Measurements from ENCODE around the gene CFAP74.
"Not testable (repeated sequence)": the region's sequence is repeated elsewhere in the genome, so short reads cannot be mapped to it uniquely, and the experiment has no call there.

The CFAP74 gene

GRCh38 chr1:1946540-1946939 lies 57.0 kb downstream of the CFAP74 start:
- no peak for DNase-seq

DNA sequence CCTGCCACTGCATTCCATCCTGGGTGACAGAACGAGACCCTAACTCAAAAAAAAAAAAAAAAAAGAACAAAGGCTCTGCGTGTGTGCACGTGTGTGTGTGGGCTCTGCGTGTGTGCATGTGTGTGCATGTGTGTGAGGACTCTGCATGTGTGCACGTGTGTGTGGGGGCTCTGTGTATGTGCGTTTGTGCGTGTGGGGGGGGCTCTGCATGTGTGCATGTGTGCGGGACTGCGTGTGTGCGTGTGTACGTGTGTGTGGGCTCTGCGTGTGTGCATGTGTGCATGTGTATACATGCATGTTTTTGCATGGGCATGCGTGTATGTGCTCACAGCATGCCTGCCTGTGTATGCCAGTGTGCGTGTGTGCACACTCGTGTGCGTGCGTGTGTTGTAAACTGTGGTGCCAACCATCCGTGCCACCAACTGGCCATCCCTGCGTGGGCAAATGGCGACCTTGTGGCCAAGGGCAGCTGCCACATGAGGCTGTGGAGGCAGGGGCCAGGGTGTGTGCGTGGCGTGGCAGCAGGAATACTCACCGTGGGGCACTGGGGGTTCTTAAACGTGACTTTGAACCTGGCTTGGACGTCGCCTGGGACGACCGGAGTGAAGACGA lies 57.7 kb downstream of the CFAP74 start:
- no peak for DNase-seq

DNA sequence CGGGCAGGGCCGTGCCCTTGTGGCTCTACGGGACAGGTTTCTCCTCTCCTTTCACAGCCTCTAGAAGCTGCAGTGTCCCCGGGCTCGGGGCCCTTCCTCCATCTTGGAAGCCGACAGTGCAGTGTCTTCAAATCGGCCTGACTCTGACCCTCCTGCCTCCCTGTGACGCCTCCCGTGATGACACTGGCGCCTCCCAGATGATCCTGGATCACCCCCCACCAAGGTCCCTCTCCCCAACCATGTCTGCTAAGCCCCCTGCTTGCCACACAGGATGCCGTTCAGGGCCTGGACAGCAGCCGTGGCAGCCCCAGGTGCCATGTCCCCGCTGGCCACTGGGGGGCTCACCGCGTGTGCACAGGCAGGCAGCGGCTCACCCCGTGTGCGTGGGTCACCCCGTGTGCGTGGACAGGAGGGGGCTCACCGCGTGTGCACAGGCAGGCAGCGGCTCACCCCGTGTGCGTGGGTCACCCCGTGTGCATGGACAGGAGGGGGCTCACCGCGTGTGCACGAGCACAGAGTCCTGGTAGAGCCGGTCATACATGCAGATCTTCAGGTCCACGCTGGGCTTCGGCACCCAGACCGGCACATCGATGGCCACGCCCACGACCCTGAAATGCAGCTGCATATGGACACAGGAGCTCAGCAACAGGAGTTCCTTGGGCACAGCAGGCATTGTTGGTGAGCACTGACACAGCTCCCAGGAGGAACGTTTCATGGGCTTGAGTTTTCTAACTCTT lies 59.6 kb downstream of the CFAP74 start:
- peak; percentile 17 for DNase-seq

- no peak for DNase-seq
Measured at GRCh38 chr1:1942753-1943656, 60.6 kb downstream of the CFAP74 start.

GRCh38 chr1:1941868-1942752 lies 61.5 kb downstream of the CFAP74 start:
- no peak for DNase-seq

- DNase-seq, result no peak
Measured at GRCh38 chr1:1941211-1941841, 62.3 kb downstream of the CFAP74 start.

DNA sequence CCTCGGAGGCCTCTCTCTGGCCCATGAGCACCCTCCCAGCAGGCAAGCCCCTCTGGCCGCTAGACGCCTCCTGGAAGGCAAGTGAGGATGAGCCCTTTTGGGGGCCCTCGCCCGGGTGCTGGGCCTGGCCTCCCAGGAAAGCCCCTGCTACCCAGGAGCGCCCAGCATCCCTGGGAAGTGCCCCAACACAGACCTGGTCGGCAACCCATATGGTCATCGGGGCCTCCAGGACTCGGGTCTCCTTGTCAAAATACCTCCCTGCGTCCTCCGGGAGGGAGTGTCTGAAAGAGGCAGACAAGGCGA lies 63.5 kb downstream of the CFAP74 start:
- no peak for DNase-seq

DNA sequence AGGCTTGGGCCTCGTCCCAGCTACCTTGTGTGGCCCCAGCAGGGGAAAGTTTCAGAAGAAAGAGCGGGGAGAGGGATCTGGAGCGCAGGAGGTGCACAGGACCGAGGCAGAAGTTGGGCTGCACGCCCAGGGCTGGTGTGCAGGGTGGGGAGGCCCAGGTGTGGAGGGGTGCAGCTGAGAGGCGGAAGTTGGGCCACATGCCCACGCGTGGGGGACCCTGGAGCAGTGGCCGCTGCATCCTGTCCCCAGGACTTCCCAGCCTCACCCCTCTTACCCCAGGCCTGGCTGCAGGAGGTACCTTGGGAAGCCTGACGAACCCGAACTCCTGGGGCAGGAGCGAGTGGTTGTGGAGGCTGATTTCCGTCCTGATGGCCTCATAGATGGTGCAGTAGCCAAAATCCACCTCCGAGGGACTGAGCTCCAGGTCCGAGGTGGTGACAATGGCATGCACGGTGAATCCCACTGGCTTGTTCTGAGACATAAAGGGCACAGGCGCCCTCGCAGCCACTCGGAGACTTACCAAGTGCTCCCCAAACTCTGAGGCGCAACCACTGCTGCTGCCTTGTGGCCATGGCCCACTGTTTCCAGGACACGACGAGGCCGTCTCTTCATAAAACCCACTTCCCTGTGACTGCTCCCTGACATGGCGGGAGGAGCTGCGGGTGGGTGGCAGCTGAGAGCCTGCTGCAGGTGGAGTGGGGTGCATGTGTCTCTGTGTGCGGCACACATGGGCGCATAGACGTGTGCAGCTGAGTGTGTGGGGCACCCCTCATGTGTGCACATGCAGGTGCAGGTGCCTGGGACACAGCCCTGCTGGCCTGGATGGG lies 64.1 kb downstream of the CFAP74 start:
- no peak for DNase-seq

DNA sequence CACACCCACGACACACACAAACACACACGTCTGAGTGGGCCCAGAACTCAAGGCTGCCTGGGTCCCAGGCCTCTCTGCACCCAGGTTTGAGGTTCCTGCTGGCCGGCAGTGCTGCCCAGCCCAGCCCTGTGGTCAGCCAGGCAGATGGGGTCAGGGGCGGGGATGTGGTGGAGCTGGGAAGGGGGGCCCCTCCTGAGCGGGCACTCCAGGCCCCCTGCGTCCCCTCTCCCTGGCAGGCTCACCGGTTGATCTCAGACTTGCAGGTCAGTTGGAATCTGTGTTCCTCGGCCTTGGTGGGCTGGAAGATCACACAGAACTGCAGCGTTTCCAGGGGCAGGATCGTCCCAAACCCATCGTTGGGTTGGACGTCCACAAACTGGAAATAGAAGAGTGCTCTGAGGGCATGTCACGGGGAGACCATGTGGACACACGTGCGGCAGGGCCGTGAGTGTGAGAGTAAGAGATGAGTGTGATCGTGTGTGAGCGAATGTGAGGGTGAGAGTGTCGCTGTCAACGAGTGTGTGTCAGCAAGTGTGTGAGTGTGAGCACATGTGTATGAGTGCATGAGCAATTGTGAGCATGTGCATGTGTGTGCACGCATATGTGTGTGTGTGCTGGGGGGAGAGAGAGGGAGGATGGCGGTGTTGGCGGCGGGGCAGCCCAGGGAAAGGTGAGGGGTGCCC lies 64.8 kb downstream of the CFAP74 start:
- DNase-seq, result no peak

- DNase-seq, result no peak
Measured at GRCh38 chr1:1938276-1938573, 65.4 kb downstream of the CFAP74 start.

GRCh38 chr1:1937549-1938275 lies 65.9 kb downstream of the CFAP74 start:
- no peak for DNase-seq

- DNase-seq, result no peak
Measured at GRCh38 chr1:1937061-1937460, 66.5 kb downstream of the CFAP74 start.

DNA sequence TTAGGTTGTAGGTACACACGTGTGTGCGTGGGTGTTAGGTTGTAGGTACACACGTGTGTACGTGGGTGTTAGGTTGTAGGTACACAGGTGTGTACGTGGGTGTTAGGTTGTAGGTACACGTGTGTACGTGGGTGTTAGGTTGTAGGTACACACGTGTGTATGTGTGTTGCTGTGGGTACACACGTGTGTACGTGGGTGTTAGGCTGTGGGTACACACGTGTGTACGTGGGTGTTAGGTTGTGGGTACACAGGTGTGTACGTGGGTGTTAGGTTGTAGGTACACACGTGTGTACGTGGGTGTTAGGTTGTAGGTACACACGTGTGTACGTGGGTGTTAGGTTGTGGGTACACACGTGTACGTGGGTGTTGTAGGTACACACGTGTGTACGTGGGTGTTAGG lies 68.7 kb downstream of the CFAP74 start:
- DNase-seq, result not testable (repeated sequence)

GRCh38 chr1:1929639-1930545 lies 73.7 kb downstream of the CFAP74 start:
- DNase-seq, result no peak

- DNase-seq, result no peak
Measured at GRCh38 chr1:1929102-1929638, 74.4 kb downstream of the CFAP74 start.

- no peak for DNase-seq
Measured at GRCh38 chr1:1928231-1929101, 75.1 kb downstream of the CFAP74 start.

GRCh38 chr1:1927751-1928150 lies 75.8 kb downstream of the CFAP74 start:
- DNase-seq, result no peak
